Measurements from ENCODE around the gene EFR3B.
"Not testable (repeated sequence)": the region's sequence is repeated elsewhere in the genome, so short reads cannot be mapped to it uniquely, and the experiment has no call there.

Gene EFR3B

GRCh38 chr2:25105336-25106085 lies 63.6 kb downstream of the EFR3B start:
- no peak for DNase-seq (ENCODE audit: low spot score)

- no peak for DNase-seq (ENCODE audit: low spot score)
These were observed 67.9 kb downstream of the EFR3B start for GRCh38 chr2:25109822-25110221.

- no peak for DNase-seq (ENCODE audit: low spot score)
These were observed 70.2 kb downstream of the EFR3B start for GRCh38 chr2:25112113-25112512.

GRCh38 chr2:25115249-25115883 lies 73.5 kb downstream of the EFR3B start:
- DNase-seq (ENCODE audit: low spot score), result no peak

GRCh38 chr2:25115902-25116301 lies 74.0 kb downstream of the EFR3B start:
- no peak for DNase-seq (ENCODE audit: low spot score)

GRCh38 chr2:25116956-25117355 lies 75.1 kb downstream of the EFR3B start:
- DNase-seq (ENCODE audit: low spot score), result no peak

GRCh38 chr2:25119263-25119662 lies 77.4 kb downstream of the EFR3B start:
- no peak for DNase-seq (ENCODE audit: low spot score)

- no peak for DNase-seq (ENCODE audit: low spot score)
These were observed 80.5 kb downstream of the EFR3B start for GRCh38 chr2:25122367-25122766.

- DNase-seq (ENCODE audit: low spot score), result no peak
These were observed 81.8 kb downstream of the EFR3B start for GRCh38 chr2:25123682-25124081.

- no peak for DNase-seq (ENCODE audit: low spot score)
These were observed 83.3 kb downstream of the EFR3B start for GRCh38 chr2:25125189-25125588.

- DNase-seq (ENCODE audit: low spot score), result peak; percentile 36
These were observed 84.1 kb downstream of the EFR3B start for GRCh38 chr2:25125976-25126375.

GRCh38 chr2:25127071-25127470 lies 85.2 kb downstream of the EFR3B start:
- not testable (repeated sequence) for DNase-seq (ENCODE audit: low spot score)

- no peak for DNase-seq (ENCODE audit: low spot score)
These were observed 85.8 kb downstream of the EFR3B start for GRCh38 chr2:25127646-25128045.

- DNase-seq (ENCODE audit: low spot score), result no peak
These were observed 88.1 kb downstream of the EFR3B start for GRCh38 chr2:25129901-25130520.

GRCh38 chr2:25131253-25131566 lies 89.3 kb downstream of the EFR3B start:
- no peak for DNase-seq (ENCODE audit: low spot score)

GRCh38 chr2:25131567-25132298 lies 89.9 kb downstream of the EFR3B start:
- DNase-seq (ENCODE audit: low spot score), result no peak

- DNase-seq (ENCODE audit: low spot score), result no peak
These were observed 90.4 kb downstream of the EFR3B start for GRCh38 chr2:25132299-25132635.

GRCh38 chr2:25132693-25133092 lies 90.8 kb downstream of the EFR3B start:
- DNase-seq (ENCODE audit: low spot score), result no peak

- not testable (repeated sequence) for DNase-seq (ENCODE audit: low spot score)
These were observed 98.7 kb downstream of the EFR3B start for GRCh38 chr2:25140535-25140934.

- no peak for DNase-seq (ENCODE audit: low spot score)
These were observed 99.2 kb downstream of the EFR3B start for GRCh38 chr2:25141120-25141519.

- DNase-seq (ENCODE audit: low spot score), result no peak
These were observed 103.9 kb downstream of the EFR3B start for GRCh38 chr2:25145803-25146202.

GRCh38 chr2:25146896-25147295 lies 105.0 kb downstream of the EFR3B start:
- no peak for DNase-seq (ENCODE audit: low spot score)

GRCh38 chr2:25149646-25150045 lies 107.8 kb downstream of the EFR3B start:
- no peak for DNase-seq (ENCODE audit: low spot score)
